ENCODE measurements around the gene HIGD2A.

The HIGD2A gene

DNA sequence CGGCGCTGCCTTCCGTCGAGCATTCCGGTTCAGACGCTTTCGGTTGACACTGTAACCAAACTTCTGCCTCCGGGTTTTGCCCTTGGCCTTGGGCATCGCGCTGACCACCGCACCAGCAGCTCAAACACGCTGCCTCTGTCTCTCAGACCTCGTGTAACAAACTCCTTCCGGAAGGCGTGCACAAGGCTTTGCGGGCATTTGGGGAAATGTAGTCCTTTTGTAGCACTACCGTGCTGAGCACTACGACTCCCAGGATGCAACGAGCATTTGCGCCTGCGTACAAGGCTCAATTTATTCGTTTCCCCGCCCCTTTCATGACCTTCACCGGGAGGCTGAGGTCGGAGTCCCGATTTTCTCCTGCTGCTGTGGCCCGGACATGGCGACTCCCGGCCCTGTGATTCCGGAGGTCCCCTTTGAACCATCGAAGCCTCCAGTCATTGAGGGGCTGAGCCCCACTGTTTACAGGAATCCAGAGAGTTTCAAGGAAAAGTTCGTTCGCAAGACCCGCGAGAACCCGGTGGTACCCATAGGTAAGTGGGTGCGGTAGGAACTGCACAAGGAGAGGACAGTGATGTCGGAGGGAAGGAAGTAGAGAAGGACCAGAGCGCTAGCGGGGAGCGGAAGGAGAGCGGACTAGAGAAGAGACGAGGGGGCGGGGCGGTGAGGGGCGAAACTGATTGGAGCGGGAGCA is at the start of gene HIGD2A, which contains the start of gene NOP16:
TSS of gene HIGD2A (plus strand) at position 308 of the 691 bp plus-strand sequence. CDS start at position 377, 69 bp downstream.
TSS of gene NOP16 (minus strand) at position 155 of the 691 bp plus-strand sequence. CDS start at position 96, 59 bp downstream.
- peak; percentile 95 for DNase-seq

- DNase-seq, result no peak
Measured at GRCh38 chr5:176339304-176339703, 49.2 kb upstream of the HIGD2A start.

DNA sequence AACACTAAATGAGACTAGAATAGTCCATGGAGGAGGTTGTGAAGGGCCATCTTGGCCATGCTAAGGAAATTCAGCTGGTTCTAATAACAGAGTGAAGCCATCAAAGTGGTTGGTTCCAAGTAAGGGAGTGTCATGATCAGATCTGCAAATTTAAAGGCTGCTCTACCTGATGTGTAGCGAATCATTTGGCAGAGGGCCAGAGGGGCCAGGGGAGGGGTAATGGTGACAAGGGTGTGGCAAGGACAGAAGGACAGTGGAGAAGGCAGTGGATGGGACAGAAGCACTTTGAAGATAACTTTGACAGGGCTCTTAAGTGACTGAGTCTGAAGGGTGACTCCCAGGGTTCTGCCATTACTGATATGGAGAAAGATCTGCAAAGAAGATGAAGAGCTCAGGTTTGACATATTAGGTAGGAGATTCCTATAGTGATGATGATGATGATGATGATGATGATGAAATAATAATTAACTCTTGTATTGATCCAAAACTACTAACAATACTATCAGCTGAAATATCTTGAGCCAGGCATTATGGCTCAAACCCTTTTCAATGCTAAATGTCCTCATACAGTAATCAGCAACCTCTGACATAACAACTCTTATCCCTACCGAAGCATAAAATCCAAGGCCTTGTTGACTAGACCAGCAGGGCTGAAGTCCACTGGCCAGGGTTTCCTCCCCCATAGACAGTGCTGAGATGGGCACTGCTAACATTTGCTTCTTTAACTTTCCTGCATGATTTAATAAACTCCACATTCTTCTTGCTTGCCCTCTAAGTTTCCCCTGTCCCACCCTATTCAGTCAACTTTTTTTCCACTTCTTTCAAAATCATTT is 47.0 kb upstream of the HIGD2A start:
- no peak for DNase-seq

- DNase-seq, result no peak
Measured at GRCh38 chr5:176342158-176342483, 46.4 kb upstream of the HIGD2A start.

- no peak for DNase-seq
Measured at GRCh38 chr5:176342766-176343458, 45.6 kb upstream of the HIGD2A start.

- no peak for DNase-seq
Measured at GRCh38 chr5:176350416-176350815, 38.1 kb upstream of the HIGD2A start.

DNA sequence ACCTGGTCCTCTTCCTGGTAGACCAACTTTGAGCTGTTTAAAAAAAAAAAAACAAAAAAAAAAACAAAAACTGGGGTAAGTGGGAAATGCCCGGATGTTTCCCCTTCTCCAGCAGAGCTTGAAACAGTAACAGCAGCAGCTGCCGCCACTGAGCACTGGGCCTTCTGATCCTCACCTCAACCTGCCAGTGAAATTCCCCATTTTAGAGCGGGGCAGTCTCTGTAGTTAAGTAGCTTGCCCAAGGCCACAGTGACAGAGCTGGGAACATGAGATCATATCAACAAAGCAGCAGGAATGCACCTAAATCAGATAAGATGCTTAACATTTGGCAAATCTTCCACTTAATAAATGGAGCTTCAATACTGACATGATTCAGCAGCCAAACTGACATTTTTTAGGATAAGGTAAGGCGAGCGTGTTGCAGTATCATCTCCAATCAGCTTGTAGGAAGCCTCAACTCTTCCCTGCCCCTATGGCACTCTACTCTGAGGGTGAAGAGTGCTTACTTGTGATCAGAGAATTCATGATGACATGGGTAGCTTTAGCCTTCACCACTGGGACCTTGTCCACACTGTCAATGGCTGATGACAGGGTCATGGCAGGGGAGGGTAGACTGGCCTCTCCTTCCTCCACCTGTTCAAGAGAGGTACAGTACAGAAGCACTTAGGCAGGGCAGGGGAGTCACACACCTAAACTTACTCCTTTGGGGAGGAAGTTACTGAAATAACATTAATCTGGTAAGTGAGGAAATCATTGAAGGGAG is 36.3 kb upstream of the HIGD2A start:
- DNase-seq, result no peak

DNA sequence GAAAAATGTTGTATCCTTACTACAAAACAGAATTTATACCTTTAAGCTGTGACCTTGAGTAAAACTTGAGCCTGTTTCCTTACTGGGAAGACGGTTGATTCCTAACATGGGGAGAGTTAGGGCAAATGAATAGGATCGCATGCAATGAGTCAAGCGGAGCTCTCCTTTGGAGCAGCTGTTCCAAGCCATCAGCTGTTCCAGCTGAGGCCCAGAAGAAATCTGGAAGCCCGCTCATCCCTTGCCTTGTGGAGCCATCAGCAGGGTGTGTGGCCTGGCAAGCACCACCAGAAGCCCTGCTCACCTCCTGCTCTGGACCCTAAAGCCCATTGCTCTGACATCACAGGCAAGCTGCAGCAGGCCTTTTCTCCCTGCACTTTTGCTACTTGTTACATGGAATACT is 35.0 kb upstream of the HIGD2A start:
- DNase-seq, result no peak

DNA sequence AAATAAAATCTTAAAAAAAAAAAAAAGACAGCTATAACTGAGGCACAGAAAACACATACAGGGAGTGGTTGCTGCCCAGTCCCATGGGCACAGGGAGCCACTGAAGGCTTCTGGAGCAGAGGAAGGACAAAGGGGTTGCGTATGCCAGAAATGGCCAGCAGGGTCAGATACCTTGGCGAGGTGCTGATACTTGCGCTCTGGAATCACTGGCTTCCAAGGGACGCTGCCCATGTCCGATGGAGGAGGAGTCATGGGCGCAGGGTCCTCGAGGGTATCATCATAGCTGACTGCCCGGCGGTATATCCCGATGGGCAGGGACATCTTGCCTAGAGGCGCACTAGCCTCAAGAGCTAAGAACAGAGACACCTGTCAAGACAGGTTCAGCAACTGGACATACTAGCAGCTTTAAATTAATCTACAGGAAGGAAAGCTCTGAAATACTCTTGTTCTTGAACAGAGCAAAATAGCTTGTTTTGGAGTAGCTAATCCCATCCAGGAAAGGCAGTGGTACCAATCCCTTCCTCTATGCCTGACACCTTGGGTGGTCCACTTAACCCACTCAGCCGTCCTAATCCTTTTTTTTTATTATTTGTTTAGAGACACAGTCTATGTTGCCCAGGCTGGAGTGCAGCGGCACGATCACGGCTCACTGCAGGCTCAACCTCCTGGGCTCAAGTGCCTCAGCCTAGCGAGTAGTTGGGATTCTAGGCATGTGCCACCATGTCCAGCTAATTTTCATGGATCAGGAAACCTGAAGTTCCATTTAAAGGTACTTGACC is 33.0 kb upstream of the HIGD2A start:
- no peak for DNase-seq

GRCh38 chr5:176356179-176356566 is 32.4 kb upstream of the HIGD2A start:
- no peak for DNase-seq

DNA sequence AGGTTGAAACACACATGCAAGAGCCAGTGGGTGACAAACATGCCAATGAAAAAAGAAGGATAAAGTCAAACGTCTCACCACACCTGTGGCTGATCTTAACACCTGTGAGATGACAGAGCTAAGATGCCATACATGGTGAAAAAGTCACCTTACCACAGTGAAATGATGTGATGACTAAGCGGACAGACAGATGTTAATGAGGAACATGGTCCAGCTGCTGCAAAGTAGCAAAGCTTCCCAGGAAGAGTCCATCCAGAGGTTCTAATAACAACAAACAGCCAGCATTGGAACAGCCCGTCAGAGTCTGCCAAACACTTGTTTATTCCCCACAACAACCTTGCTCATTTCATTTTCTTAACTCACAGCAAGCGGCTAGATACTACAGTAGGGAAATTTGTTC is 28.9 kb upstream of the HIGD2A start:
- DNase-seq, result no peak

DNA sequence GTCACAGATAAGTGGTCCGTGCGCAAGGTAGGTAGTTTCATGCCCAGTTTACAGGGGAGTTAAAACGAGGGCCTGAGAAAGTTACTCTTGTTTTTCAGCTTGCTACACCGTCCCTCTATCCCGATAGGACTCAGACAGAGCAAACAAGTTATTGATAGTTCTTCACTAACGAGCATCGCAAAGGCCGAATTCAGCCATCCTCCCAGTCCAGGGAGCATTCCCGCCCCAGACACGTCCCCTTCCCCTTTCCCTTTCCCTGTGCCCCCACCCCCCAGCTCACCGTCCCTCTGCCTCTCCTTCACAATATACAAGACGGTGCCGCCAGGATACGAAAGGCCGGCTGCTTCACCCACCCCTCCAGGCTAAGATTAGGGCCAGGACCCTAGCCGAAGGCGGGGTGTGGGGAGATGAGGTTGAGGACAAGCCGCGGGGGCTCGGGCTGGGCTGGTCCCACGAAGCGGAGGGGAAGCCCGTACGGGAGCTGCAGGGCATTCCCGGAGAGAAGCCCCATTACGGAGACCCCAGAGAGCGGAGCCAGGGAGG is 27.6 kb upstream of the HIGD2A start:
- no peak for DNase-seq

DNA sequence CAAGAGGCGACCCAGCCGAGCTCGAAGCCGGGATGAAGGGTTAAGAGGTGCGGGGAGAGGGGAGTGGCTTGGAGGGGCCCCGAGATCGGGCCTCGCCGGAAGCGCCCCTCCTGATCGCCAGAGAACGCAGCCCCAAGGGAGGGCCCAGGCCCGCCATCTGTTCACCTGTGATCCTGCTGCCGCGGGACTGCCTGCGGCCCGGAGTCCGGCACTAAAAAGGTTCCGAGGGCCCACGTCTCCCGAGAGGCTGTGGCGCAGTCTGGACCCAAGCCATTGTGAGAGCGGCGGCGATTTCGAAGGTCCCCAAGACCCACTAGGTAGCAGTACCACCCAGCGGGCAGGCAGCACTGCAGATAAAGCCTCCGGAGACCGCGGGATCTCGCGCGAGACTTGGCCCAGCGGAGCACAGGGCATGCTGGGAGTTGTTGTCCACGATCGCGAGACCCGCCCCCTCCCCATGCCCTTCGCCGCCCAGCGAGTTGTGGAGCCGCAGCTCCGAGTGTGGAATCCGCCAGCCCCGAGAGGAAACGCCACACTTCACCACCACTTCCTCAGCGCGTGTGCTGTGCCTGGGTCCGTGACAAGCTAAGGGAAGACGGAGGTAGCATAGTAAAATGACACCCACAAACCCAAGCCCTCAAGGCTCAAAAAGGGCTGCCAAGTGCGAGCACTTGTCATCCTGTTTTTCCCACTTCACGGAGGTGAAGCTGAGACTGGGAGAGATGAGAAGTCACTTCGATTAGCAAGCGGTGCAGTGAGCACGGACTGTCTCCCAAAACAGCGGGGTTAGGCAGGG is 26.9 kb upstream of the HIGD2A start, which contains the start of gene KIAA1191:
TSS of gene KIAA1191 (minus strand) at position 328 of the 796 bp plus-strand sequence. CDS start 2,256 bp downstream, outside the sequence.
- DNase-seq, result peak; percentile 85

GRCh38 chr5:176362233-176362490 is 26.4 kb upstream of the HIGD2A start:
- no peak for DNase-seq

DNA sequence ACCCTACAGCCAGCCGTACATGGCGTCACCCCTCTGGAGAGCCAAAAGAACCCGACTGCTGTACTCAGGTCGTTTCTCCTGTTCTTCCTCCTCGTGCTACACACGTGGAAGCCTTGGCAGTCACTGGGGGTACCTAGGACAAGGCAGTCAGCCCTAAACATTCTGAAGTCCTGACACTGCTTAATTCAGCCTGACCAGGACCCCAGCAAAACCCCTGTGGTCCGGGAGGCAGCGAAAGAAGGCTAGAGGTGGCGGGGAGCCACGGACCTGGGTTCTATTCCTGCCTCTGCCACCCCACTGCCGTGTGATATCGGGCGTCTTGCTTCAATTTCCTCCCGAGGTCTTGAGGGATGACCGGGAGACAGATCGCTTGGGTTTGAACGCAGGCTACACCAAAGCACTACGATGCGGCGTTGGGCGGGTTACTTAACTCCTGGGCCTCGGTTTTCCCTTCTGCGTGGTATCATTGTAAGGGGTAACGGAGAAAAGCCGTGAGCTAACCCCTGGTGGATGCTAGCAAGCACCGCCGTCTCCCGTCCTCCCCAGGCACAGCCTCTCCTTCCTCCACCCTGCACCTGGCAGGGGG is 23.7 kb upstream of the HIGD2A start:
- no peak for DNase-seq

DNA sequence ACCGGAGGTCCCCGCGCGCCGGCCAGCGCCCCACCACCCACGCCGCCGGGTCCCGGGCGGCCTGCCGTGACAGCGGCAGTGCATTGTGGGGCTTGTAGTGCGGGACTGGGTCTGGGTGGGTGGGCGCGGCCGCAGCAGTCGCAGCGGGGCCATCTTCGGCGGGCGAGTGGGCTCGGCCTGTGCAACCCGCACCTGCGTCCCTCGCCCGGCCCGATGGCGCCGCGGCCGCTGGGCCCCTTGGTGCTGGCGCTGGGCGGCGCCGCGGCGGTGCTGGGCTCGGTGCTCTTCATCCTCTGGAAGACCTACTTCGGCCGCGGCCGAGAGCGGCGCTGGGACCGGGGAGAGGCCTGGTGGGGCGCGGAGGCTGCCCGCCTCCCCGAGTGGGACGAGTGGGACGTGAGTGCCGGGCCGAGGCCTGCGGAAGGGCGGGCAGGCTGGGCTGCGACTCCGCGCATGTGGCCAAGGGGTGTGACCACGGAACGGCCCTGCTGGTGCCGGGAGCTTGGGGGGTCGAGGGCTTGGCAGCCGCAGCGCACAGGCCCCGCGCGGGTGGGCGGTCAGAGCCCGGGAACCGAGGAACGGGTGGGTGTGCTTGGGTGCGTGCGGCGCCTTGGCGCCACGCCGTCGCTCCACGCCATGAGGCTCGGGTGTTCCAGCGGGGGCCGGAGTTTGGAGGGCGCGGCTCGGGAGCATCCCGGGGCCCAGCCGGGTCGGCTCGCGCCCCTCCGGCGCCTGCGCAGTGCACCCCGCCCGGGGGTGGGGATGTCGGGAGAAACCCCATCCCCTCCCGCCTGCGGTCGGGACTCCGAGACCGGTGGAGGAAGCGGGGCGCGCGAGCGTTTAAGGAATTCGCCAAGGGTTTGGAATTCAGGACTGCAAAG is 23.0 kb upstream of the HIGD2A start, which contains the start of gene ARL10:
TSS of gene ARL10 (plus strand) at position 137 of the 881 bp plus-strand sequence. CDS start at position 214, 77 bp downstream.
- DNase-seq, result peak; percentile 41

DNA sequence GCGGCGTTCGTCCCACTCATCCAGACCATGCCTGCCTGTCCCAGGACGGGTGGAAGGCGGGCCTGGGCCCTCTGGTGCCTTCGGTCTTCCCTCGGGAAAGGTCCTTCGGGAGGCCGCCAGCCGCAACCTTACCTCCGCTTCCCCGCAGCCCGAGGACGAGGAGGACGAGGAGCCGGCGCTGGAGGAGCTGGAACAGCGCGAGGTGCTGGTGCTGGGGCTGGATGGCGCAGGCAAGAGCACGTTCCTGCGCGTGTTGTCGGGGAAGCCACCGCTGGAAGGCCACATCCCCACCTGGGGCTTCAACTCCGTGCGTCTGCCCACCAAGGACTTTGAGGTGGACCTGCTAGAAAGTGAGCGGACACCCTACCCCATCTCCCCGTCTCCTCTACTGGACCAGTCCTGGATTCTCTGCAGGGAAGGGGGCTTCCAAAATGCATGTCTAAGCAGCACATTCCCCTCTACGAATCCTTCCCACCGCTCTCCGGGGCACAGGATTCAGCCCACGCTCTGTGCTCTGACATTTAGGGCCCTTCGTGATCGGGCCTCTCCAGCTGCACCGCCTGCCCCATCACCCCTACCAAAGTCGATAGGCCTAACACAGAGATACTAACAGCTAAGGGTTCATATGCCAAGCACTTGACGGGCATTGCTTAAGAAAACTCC is 22.2 kb upstream of the HIGD2A start:
- no peak for DNase-seq

GRCh38 chr5:176368726-176369125 is 19.8 kb upstream of the HIGD2A start:
- no peak for DNase-seq

All from 8988T (cell line).